NCI-H2196 (cell line): Measurements from ENCODE around the gene ZNF428.
A peak's percentile ranks its signal among the peaks of the same experiment; 100 is the strongest.

Experiments
- DNase-seq: peaks from one replicate; lab custom pipeline; 2025; ENCODE audit not compliant: unreplicated experiment; lab: John Stamatoyannopoulos, UW

Gene ZNF428

GRCh38 chr19:43564800-43565199 is 54.6 kb downstream of the ZNF428 start:
- DNase-seq: no peak

GRCh38 chr19:43563816-43564457 is 55.5 kb downstream of the ZNF428 start:
- no peak for DNase-seq

GRCh38 chr19:43562698-43563241 is 56.7 kb downstream of the ZNF428 start:
- DNase-seq: peak; percentile 80

GRCh38 chr19:43562226-43562697 is 57.2 kb downstream of the ZNF428 start:
- no peak for DNase-seq

GRCh38 chr19:43561139-43561970 is 58.1 kb downstream of the ZNF428 start:
- no peak for DNase-seq

- DNase-seq: no peak
These were observed 58.7 kb downstream of the ZNF428 start for GRCh38 chr19:43560687-43561086.
